Stimulated activated CD8-positive, alpha-beta memory T cell treated with anti-CD3 and anti-CD28 coated beads, Interleukin-12 subunit alpha, Interleukin-12 subunit beta, amount 100 ng/mL, for 4 hours (primary cell): Measurements from ENCODE around the gene MAP3K12.
"Not testable (repeated sequence)": the region's sequence is repeated elsewhere in the genome, so short reads cannot be mapped to it uniquely, and the experiment has no call there.

ENCODE experiments used
- DNase-seq: peaks from one replicate; pipeline ENCODE4 v3.0.0-alpha.2; 2020; ENCODE audit warnings: low read depth

Gene MAP3K12

DNA sequence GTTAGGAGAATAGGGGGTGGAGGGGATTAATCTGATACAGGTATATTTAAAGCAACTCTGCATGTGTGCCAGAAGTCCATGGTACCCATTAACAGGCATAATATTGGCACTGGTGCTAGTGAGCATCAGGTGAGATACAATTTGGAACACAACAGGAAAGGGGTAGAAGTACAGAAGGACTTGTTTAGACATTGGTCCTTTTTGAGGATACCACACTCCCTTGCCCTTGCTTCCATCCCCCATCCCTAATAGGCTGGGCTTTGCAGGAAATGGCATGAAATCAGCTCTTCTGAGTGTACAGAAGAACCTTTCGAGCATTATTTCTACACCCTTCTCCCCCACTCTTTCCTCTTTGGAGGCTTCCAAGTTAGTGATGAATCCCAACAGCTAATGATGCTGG, 31.0 kb downstream of the MAP3K12 start:
- no peak for DNase-seq

DNA sequence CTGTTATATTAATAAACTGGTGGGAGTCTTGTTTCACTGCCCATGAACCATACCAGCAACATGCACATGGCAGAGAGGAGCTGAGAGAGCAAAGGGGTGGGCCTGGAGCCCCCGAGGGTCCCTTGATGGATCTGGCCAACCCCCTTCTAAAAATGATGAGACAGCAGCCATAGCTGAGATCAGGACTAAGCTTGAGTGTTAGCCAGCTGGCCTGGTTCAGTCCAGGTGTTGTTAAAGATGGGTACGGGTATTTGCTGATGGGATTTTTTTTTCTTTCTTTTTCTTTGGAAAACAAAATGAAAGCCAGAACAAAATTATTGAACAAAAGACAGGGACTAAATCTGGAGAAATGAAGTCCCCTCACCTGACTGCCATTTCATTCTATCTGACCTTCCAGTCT, 31.4 kb downstream of the MAP3K12 start:
- no peak for DNase-seq

DNA sequence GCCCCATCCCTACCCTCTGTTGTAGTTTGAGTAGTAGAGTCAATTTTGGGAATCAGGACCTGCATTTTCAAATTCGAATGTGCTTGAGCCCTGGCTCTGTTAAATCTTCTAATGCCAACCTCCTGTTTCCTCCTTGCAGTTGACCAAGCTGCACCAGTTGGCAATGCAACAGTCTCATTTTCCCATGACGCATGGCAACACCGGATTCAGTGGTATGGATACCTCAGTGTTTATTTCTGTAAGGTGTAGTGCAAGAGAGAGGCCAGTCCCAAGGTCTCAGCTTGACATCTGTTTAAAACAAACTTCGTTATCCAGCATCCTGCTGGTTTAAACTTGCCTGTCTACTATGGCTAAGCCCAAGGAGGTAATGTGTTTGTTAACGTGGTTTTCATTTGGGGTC, 32.2 kb downstream of the MAP3K12 start:
- DNase-seq = no peak

DNA sequence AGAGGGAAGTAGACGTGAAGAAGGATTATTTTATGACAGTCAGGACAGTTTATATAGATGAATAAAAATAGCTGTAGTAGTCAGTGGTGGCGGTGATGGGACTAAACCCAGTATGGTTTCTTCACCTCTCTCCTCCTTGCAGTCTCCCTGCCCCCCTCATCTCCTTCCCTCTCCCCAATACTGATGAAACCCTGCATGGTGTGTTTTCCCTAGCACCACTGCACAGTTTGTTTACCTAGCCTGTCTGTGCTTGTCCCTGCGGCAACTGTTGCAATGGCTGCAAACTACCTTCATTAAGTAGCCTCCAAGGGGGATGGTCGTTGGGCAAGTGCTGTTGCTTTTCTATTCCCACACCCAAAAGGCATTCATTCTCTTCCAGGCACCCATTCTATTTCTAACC, 32.6 kb downstream of the MAP3K12 start:
- DNase-seq = no peak

DNA sequence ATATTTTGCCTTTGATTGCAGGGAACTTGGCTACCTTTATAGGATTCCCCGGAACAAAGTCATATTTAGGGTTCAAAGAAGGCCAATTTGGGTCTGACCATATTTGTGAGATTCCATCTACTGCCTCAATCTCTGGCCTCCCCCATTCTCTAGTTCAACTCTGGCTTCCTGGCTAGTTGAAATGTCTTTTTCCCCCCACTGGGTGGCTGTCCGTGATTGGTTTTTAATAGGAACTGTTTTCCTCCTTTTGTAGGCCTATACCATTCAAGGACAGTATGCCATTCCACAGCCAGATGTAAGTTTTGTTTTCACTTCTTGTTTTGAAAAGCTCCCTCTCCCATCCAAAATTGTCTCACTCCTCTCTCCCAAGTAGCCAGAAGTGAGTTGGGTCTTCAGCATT, 33.6 kb downstream of the MAP3K12 start:
- no peak for DNase-seq

DNA sequence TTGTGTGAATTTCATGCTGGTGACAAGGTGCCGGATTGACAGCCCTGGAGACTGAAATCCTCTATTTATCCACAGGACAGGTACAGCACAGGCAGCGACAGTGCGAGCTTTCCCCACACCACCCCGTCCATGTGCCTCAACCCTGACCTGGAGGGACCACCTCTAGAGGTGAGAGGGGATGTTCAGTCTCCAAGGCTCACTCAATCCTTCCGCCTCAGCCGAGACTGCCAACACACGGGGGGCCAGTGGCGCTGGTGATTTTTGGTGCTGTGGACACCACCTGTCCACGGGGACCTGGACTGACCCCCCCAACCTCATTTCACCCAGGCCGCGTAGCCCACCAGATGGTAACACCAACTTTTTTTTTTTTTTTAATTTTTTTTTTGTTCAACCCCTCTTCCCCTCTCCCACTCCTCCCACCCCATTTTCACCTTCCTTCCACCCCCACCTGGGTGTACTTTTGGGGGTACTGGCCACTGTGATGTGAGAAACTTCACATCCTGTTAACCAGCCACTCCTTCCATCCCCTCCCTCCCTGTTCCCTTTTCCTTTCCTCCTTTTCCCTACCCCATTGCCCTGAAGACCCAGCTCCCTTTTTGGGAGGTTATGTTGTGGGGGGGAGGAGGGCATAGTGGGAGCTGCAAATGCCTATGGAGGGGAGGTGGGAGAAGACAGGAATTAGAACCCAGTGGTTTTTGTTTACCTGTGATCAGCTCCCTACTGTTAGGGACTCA, 34.4 kb downstream of the MAP3K12 start:
- DNase-seq = no peak

DNA sequence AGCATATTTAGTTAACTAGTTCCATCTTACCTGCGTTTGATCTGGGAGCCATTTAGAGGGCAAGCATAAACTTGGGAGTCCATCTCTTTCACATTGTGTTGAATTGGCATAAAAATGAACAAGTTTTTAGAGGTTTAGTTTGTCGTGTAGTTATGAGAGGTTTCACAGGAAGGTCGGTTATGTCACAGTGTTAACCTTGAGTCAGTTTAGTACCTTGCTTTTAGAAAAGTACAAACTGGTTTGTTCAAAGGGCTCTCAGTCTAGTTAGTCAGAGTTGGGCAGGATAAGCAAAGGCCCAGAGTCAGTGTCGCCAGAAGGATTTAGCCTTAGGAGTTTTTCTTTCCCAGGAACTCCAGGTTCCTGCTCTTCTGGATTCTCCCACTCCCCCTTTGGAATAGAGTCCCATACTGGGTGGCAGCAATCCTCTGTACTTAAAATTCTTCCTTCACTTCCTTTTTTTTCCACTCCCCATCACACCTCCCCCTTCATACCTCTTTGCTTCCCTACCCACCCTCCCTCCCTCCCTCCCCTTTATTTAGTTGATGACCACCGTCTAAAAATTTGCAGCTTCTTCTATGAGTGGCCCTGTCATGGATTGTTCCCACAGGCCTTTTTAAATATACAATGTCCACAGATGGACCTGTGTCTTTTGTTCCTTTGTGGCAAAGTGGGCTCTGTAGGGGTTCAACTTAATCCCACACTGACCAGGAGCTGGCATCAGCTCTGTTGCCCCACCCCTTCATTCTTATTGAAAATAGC, 35.3 kb downstream of the MAP3K12 start:
- no peak for DNase-seq

DNA sequence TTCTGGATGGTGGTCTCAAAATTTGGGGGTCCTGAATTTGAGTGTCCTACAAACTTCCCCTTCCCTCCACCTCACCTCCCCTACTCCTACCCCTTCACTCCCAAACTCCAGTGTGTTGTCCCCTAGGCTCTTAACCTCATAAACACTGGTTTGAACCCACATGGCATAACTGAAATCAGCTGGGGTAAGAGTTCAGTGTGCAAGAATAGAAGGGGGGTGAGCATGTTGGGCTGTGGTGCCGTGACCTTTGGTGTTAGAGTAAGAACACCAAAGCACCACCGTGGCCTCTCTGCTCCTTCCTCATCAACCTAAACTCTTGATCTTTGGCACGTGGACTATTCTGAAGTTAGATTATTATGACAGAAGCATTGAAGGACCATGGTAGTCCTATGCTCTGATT, 36.3 kb downstream of the MAP3K12 start:
- DNase-seq = no peak

DNA sequence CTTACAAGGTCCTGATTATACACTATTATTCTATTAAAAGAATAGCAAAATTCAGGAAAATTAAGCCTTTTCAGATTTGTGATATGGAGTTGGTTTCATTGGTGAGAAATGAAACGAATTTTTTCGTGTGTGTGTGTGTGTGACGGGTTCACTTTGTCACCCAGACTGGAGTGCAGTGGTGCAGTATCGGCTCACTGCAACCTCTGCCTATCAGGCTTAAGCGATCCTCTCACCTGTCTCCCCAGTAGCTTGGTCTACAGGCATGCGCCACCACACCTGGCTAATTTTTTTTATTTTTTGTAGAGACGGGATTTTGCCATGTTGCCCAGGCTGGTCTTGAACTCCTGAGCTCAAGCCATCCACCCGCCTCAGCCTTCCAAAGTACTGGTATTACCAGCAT, 37.7 kb downstream of the MAP3K12 start:
- no peak for DNase-seq

DNA sequence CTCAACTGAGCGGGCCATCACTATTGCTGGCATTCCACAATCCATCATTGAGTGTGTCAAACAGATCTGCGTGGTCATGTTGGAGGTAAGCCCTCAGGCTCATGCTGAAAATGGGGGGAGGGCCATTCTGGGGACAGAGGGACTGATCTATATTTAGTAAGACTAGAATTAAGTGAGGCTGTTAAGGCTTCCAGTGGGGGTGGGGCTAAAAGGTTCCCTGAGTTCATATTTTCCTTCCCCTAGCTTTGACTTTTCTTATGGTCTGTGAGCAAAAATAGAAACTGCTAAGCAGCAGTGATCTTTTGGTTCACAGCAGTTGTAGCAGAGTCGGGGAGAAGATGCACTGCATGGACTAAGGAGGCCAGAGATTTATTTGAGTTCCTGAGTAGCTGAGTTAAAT, 38.2 kb downstream of the MAP3K12 start:
- no peak for DNase-seq

DNA sequence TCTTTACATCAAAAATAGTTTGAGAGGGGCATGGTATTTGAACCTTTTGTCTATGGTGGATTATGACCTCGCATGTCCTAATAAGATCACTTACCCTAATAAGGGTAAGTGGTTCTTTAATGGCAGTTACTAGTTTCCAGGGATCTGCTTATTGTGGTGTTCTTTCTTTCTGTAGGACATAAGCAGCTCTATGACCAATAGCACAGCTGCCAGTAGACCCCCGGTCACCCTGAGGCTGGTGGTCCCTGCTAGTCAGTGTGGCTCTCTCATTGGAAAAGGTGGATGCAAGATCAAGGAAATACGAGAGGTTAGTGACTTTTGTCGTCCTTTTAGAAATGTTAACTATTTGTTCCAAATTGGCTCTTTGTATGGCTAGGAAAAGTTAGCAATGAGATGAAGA, 40.2 kb downstream of the MAP3K12 start:
- no peak for DNase-seq

DNA sequence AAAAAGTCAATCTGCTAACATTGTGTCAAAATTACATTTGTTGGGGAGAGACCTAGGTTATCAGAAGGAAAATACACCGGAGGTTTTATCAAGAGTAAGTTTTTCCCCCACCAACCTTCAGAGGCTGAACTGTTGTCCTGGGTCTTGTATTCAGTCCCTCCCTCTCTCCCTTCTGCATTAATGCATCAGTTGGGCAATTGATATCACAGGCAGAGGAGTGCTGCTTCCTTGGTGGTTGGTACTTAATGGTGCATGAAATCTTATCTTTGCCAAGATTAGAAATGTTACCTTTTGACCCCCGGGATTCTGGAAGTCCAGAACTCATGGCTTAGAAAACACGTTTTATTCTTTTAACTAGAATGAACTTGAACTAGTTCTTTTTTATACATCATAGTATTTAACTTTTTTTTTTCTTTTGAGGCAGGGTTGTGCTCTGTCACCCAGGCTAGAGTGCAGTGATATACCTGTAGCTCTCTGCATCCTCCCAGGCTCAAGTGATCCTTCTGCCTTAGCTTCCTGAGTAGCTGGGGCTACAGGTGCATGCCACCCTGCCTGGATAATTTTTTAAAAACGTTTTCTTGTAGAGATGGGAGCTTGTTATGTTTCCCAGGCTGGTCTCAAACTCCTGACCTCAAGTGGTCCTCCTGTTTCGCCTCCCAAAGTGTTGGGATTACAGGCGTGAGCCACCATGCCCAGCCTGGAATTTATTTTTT, 42.4 kb downstream of the MAP3K12 start:
- no peak for DNase-seq

DNA sequence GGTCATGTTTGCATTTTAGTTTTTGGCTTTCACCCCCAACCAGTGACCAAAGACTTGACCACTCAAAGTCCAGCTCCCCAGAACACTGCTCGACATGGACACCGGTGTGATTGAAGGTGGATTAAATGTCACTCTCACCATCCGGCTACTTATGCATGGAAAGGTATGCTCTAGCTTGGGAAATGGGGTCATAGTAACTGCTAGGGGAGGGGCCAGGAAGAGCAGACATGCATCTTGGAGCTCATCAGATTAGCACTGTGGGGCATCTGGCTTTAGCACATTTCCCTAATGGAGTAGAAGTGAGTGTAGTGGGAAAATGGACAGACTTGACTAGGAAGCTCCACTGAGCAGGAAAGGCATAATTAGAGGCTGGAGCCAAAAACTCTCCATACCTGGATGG, 44.6 kb downstream of the MAP3K12 start:
- no peak for DNase-seq

DNA sequence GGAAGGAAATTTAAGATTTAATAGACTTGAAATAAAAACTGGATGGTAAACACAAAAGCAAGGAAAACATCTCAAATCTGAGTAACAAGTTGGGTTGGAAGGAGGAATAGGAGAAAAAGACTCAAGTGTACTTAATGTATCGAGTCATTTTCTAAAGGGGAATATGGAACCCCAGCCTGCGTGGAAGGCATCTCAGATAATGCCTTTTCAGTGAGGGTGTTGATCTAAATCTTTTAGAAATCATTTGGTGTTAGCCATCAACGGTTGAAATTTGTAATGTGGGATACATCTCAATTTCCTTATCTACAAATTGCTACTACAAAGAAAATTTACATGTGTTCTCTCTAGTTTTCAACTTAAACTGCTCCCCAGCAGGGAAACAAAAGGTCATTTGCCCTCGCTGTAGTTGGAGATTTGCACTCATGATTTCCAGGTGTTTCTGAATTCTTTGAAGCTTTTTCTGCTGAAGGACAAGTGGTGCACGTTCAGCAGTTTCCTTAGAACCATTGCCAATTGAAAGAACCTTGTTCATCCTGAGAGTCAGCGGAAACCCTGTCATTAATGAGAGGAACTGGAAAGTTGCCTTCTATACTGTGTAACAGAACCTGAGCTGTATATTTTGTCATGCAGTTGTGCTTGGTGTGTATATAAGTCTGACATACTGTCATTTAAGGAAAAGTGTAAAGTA, 45.2 kb downstream of the MAP3K12 start:
- no peak for DNase-seq

DNA sequence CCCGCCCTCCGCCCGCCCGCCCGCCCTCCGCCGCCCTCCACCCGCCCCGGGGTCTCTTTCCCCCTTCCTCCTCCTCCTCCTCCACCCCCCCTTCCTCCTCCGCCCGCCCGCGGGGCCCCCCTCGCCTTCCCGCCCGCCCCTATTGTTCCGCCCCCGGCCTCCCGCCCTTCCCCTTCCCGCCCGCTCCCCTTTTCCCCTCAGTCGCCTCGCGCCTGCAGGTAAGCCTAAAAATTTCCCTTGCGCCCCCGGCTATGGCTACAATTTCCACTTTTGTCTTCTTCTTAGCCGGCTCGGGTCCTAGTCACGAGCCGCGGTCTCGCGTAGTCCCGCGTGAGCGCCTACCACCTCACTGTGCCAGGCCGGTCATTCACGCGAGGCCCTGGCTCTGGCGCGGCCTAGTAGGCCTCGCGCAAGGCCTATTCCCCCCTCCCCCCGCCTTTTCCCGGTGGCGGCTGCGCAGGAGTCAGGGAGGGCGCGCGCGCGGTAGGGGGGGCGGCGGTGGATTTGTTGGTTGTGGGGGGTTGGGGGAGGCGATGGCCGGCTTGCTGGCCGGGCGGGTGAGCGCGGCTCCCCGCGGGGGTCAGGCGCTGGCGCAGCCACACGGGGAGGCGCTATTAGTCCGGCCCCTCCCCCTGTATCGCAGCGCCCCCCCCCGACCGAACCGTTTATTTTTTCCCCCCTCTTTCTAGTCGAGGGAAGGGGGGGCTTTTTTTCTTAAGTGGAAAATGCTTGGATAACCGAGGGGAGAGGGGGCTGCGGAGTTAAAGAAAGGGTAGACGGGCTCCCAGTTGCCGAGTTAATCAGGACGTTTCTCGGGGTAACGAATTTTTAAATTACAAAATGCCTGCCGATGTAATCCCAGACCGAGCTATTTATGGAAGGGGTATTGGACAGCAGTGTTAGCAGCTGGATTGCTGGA, 46.8 kb downstream of the MAP3K12 start:
- peak; percentile 75 for DNase-seq

DNA sequence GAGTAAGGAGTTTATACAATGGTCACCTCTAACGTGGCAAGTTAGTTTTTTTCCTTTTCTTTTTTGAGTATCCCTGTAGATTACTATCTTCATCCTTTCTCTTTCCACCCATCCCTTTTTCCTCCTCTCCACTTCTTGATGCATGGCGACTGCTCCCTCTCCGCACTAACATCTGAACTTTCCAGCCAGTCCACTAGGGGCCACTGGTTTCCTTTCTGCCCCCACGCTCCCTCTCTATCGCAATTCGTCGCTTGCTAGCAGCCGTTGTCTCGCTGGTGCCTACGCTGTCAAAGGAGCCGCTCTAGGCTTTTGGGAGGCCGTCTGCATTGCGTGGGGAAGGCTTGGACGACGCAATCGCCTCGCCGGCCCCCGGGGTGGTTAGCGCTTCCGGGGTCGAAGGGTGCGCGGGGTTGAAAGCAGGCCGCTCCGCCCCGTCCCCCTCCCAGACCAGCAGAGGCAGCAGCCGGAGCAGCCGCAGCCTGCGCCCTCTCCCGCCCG, 47.5 kb downstream of the MAP3K12 start, which contains the start of gene PCBP2:
TSS of gene PCBP2 (plus strand) at position 442 of the 498 bp plus-strand sequence. CDS start 2,699 bp downstream, outside the sequence.
- DNase-seq = peak; percentile 95

DNA sequence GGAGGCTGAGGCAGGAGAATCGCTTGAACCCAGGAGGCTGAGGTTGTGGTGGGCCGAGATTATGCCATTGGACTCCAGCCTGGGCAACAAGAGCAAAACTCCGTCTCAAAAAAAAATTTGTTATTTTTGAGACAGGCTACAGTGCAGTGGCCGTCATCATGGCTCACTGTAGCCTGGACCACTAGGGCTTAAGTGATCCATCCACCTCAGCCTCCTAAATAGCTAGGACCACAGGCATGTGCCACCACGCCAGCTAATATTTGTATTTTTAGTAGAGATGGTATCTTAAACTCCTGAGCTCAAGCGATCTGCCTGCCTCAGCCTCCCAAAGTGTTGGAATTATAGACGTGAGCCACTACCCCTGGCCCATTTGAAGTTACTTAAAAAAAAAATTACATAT, 48.3 kb downstream of the MAP3K12 start:
- DNase-seq = no peak

DNA sequence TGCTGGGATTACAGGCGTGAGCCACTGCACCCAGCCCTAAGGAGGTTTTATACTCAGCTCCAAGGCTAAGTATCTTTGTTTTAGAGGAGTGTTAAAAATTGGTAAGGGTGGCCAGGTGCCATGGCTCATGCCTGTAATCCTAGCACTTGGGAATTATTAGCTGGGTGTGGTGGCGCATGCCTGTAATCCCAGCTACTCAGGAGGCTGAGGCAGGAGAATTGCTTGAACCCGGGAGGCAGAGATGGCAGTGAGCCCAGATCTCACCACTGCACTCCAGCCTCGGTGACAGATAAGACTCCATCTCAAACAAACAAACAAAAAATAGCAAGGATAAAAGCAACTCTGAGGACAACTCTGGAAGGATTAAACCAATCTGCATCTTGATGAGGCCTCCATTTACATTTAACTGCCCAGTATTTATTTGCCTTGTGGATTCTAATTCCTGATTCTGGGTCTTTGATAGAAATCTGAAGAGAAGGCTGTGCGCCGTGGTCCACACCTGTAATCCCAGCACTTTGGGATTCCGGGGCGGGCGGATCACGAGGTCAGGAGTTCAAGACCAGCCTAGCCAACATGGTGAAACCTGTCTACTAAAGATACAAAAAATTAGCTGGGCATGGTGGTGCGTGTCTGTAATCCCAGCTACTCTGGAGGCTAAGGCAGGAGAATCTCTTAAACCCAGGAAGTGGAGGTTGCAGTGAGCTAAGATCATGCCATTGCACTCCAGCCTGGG, 54.5 kb downstream of the MAP3K12 start:
- not testable (repeated sequence) for DNase-seq

DNA sequence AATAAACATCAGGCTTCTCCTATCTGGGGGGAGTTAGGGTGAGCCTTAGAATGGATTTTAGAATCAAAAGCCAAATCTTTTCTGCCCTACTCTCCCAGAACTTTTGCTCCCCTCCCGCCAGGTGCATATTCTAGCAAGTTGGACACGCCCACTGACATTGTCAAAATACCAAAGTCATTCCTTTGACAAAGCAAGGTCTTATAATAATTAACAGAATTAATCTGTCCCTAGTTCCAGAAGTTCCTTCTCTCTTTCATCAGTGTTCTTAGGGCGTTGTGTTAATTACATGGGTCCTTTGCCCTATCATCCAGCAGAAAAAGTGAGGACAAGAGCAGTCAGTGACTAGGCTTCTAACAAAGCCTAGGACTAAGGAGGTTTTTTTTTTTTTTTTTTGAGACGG, 55.3 kb downstream of the MAP3K12 start:
- DNase-seq = no peak
